Erythroblast (primary cell): ENCODE measurements around the gene SDHB.

Experiments
- GATA1 ChIP-seq: IDR thresholded peaks from 2 replicates; pipeline ENCODE4 v1.6.1; 2011; ENCODE audit warnings: low read depth, mild to moderate bottlenecking, control low read depth, low read length, moderate library complexity
- POLR2A ChIP-seq: IDR thresholded peaks from 2 replicates; pipeline ENCODE4 v1.6.1; 2011; ENCODE audit warnings: mild to moderate bottlenecking, low read length

DNA sequence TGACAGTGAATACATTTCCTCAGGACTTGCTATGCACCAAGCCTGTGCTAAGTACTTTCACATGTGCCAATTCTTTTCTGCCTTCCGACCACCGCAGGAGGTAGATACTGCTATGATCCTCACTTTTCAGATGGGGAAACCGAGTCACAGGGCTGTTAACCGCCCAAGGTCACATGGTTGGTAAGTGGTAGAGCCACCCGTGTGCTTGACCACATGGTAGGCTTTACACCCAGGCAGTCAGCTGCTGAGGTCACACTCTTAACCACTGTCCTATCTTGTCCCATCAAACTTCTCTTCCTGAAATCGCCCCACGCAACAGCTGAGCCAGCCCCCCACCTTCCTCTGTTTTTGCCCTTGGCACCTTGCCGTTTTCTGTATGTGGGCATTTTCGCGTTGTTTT lies 31.0 kb upstream of the SDHB start:
- TF ChIP-seq POLR2A (no peak), GATA1 (no peak)
